Measurements from ENCODE around the gene EPB41L4A.

- no peak for TF ChIP-seq CTCF (conservative IDR thresholded peaks at IDR 0.05)
- TF ChIP-seq ZFX (IDR thresholded peaks at IDR 0.05), result no peak
Measured at GRCh38 chr5:112270299-112271293, 148.5 kb downstream of the EPB41L4A start.

All from C4-2B (cell line).